HEK293 (cell line): Measurements from ENCODE around the gene C12orf57.

Source experiments
- CTCF ChIA-PET: fragments of 350-600 bp; formaldehyde crosslinking; extraction: SDS; loops from one replicate; lab custom pipeline; 2021; ENCODE audit warnings: antibody characterized with exemption; lab: Yijun Ruan, JAX
- POLR2A ChIA-PET: fragments of 300-600 bp; formaldehyde crosslinking; extraction: SDS; loops from one replicate; lab custom pipeline; 2020; ENCODE audit warnings: antibody characterized with exemption, inconsistent platforms; lab: Yijun Ruan, JAX
- H3K27ac ChIP-seq: fragments of 200-500 bp; sonication (Bioruptor generic); 2 replicates; pipeline ENCODE4 v1.5.1; 2014; ENCODE audit warnings: low read depth, low read length, control low read depth, inconsistent platforms; ENCODE audit errors: extremely low read depth
- H3K36me3 ChIP-seq, 2 experiments: fragments of 200-500 bp in 1 of 2; sonication (Bioruptor generic) in 1 of 2; 1 replicate in 1 of 2; 2 replicates in 1 of 2; pipeline ENCODE4 v1.5.1; 2014 to 2017; ENCODE audit warnings: inconsistent platforms in 2 of 2, low read length in 2 of 2; ENCODE audit not compliant: control insufficient read depth in 2 of 2, insufficient read depth in 1 of 2
- H3K4me1 ChIP-seq: fragments of 200-500 bp; sonication (Bioruptor generic); 2 replicates; pipeline ENCODE4 v1.5.1; 2014; ENCODE audit warnings: mild to moderate bottlenecking, low read length, inconsistent platforms; ENCODE audit not compliant: control insufficient read depth, insufficient read depth
- H3K4me3 ChIP-seq: 2 replicates; pipeline ENCODE4 v1.5.1; 2011; ENCODE audit warnings: low read depth, mild to moderate bottlenecking, control low read depth, low read length, moderate library complexity
- H3K9me3 ChIP-seq: fragments of 200-500 bp; sonication (Bioruptor generic); 2 replicates; pipeline ENCODE4 v1.5.1; 2014; ENCODE audit warnings: low read depth, low read length, inconsistent platforms; ENCODE audit not compliant: control insufficient read depth, insufficient read depth
- GLIS1 ChIP-seq: fragments of 450-650 bp; formaldehyde crosslinking; IDR thresholded peaks from 2 replicates; pipeline ENCODE4 v1.5.1; 2016; ENCODE audit warnings: missing biosample characterization, missing genetic modification characterization
- HOXD13 ChIP-seq: sonication (generic); formaldehyde crosslinking; IDR thresholded peaks from 2 replicates; pipeline ENCODE4 v1.8.0; 2022; ENCODE audit warnings: missing genetic modification reagents, borderline replicate concordance
- KLF7 ChIP-seq: fragments of 450-650 bp; formaldehyde crosslinking; IDR thresholded peaks from 2 replicates; pipeline ENCODE4 v1.5.1; 2016; ENCODE audit warnings: missing biosample characterization, missing genetic modification characterization, borderline replicate concordance
- MEIS1 ChIP-seq: sonication (generic); formaldehyde crosslinking; IDR thresholded peaks from 2 replicates; pipeline ENCODE4 v1.8.1; 2022; ENCODE audit warnings: missing genetic modification reagents, mild to moderate bottlenecking, borderline replicate concordance
- REPIN1 ChIP-seq: fragments of 450-650 bp; formaldehyde crosslinking; IDR thresholded peaks from 2 replicates; pipeline ENCODE4 v1.5.1; 2017; ENCODE audit warnings: missing biosample characterization, missing genetic modification characterization, low read depth
- SCRT2 ChIP-seq: fragments of 450-650 bp; formaldehyde crosslinking; IDR thresholded peaks from 2 replicates; pipeline ENCODE4 v1.5.1; 2016; ENCODE audit warnings: missing biosample characterization, missing genetic modification characterization
- TCF7L2 ChIP-seq: IDR thresholded peaks from 2 replicates; pipeline ENCODE4 v1.6.1; 2011; ENCODE audit warnings: low read depth, mild to moderate bottlenecking, inconsistent platforms, low read length, moderate library complexity, borderline replicate concordance
- ZBTB17 ChIP-seq: fragments of 450-650 bp; formaldehyde crosslinking; IDR thresholded peaks from 2 replicates; pipeline ENCODE4 v1.5.1; 2016; ENCODE audit warnings: missing biosample characterization, missing genetic modification characterization
- ZBTB6 ChIP-seq: fragments of 450-650 bp; formaldehyde crosslinking; IDR thresholded peaks from 2 replicates; pipeline ENCODE4 v1.5.1; 2017; ENCODE audit warnings: missing biosample characterization, missing genetic modification characterization
- ZNF10 ChIP-seq: fragments of 450-650 bp; formaldehyde crosslinking; IDR thresholded peaks from 2 replicates; pipeline ENCODE4 v1.5.1; 2017; ENCODE audit warnings: missing biosample characterization, missing genetic modification characterization
- ZNF121 ChIP-seq: fragments of 450-650 bp; formaldehyde crosslinking; IDR thresholded peaks from 2 replicates; pipeline ENCODE4 v1.5.1; 2016; ENCODE audit warnings: missing biosample characterization, missing genetic modification characterization
- ZNF169 ChIP-seq: fragments of 450-650 bp; formaldehyde crosslinking; IDR thresholded peaks from 2 replicates; pipeline ENCODE4 v1.5.1; 2016; ENCODE audit warnings: missing biosample characterization, missing genetic modification characterization
- ZNF214 ChIP-seq: fragments of 450-650 bp; formaldehyde crosslinking; IDR thresholded peaks from 2 replicates; pipeline ENCODE4 v1.5.1; 2017; ENCODE audit warnings: missing biosample characterization, mild to moderate bottlenecking, missing genetic modification characterization, borderline replicate concordance
- ZNF221 ChIP-seq: fragments of 450-650 bp; formaldehyde crosslinking; IDR thresholded peaks from 2 replicates; pipeline ENCODE4 v1.5.1; 2017; ENCODE audit warnings: missing biosample characterization, missing genetic modification characterization, borderline replicate concordance
- ZNF23 ChIP-seq: fragments of 450-650 bp; formaldehyde crosslinking; IDR thresholded peaks from 2 replicates; pipeline ENCODE4 v1.5.1; 2016; ENCODE audit warnings: missing biosample characterization, missing genetic modification characterization, borderline replicate concordance
- ZNF24 ChIP-seq: fragments of 450-650 bp; formaldehyde crosslinking; IDR thresholded peaks from 2 replicates; pipeline ENCODE4 v1.5.1; 2016; ENCODE audit warnings: missing biosample characterization, missing genetic modification characterization
- ZNF248 ChIP-seq: fragments of 450-650 bp; formaldehyde crosslinking; IDR thresholded peaks from 2 replicates; pipeline ENCODE4 v1.5.1; 2017; ENCODE audit warnings: missing biosample characterization, missing genetic modification characterization
- ZNF302 ChIP-seq: fragments of 450-650 bp; formaldehyde crosslinking; IDR thresholded peaks from 2 replicates; pipeline ENCODE4 v1.5.1; 2016; ENCODE audit warnings: missing biosample characterization, missing genetic modification characterization, low read depth
- ZNF426 ChIP-seq: fragments of 450-650 bp; formaldehyde crosslinking; IDR thresholded peaks from 2 replicates; pipeline ENCODE4 v1.5.1; 2017; ENCODE audit warnings: missing biosample characterization, missing genetic modification characterization, mild to moderate bottlenecking, inconsistent platforms, moderate library complexity
- ZNF510 ChIP-seq: fragments of 450-650 bp; formaldehyde crosslinking; IDR thresholded peaks from 2 replicates; pipeline ENCODE4 v1.5.1; 2018; ENCODE audit warnings: mild to moderate bottlenecking, missing genetic modification characterization, missing biosample characterization; ENCODE audit not compliant: insufficient replicate concordance
- ZNF624 ChIP-seq: fragments of 450-650 bp; formaldehyde crosslinking; IDR thresholded peaks from 2 replicates; pipeline ENCODE4 v1.5.1; 2017; ENCODE audit warnings: missing biosample characterization, missing genetic modification characterization
- ZNF76 ChIP-seq: fragments of 450-650 bp; formaldehyde crosslinking; IDR thresholded peaks from 2 replicates; pipeline ENCODE4; 2016; ENCODE audit warnings: low read depth, missing biosample characterization, missing genetic modification characterization, borderline replicate concordance
- ZNF830 ChIP-seq: fragments of 450-650 bp; IDR thresholded peaks from 2 replicates; pipeline ENCODE4 v1.5.0; 2018; ENCODE audit warnings: missing biosample characterization, missing genetic modification characterization, low read depth, mild to moderate bottlenecking, moderate library complexity
- TF ChIP-seq, protein P1 (sequence below): fragments of 450-650 bp; formaldehyde crosslinking; IDR thresholded peaks from 2 replicates; pipeline ENCODE4 v1.5.1; 2016; ENCODE audit warnings: missing biosample characterization, missing genetic modification characterization, borderline replicate concordance
- TF ChIP-seq, protein P2 (sequence below): fragments of 450-650 bp; formaldehyde crosslinking; IDR thresholded peaks from 2 replicates; pipeline ENCODE4 v1.5.1; 2017; ENCODE audit warnings: missing biosample characterization, missing genetic modification characterization

Gene C12orf57

DNA sequence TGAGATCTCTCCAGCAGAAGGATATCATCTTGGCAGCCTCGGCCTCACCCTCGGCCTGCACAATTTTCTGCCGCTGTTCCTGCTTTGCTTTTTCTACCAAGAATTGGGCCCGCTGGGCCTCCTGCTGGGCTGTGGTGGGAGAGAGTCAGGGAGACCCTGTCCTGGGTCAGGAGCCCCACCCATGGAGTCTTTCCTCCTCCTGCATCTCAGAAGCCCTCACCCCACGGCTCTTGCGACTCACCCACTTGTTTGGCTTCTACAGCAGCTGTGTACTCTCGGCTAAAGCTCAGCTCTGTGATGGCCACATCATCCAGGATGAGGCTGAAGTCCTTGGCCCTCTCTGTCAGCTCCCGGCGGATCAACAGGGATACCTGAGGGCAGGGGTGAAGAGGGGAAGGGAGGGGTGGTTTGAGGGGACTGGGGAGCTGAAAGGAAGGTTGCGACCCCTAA is 23.9 kb downstream of the C12orf57 start:
- Histone ChIP-seq H3K27ac (peak overlapping the region; percentile 9; the same call in 1 of the 2 replicates), H3K4me1 (0 out of 2 replicates have a peak, but pooled peaks cover 4% of the 10 kb centered on the region), H3K4me3 (no peak overlapping the region), H3K36me3 (peaks cover 14 to 60% of the 10 kb centered on the region in 2 experiments), H3K9me3 (no peaks in the 10 kb centered on the region)
- ChIA-PET CTCF (interaction anchor here (0.7 to 2.7 kb wide), 5 partner anchors 23 to 146 kb away, joined by 3 to 41 read pairs (median 5); partner anchors contain the start of genes C12orf57, C1RL and RNU7-1), POLR2A (interaction anchor here (1.0 to 2.4 kb wide), 3 partner anchors 22 to 51 kb away, joined by 3 to 32 read pairs (median 3); partner anchors contain the start of genes C12orf57, LPCAT3 and RNU7-1)
- no peak for TF ChIP-seq ZNF221 (tag by site-specific recombination)

- H3K36me3 ChIP-seq, result peaks cover 14 to 64% of the 10 kb centered on the region in 2 experiments
- ChIA-PET POLR2A (interaction anchor here (1.0 to 2.4 kb wide), 4 partner anchors 23 to 50 kb away, joined by 3 to 32 read pairs (median 4); partner anchors contain the start of genes C12orf57, LPCAT3 and RNU7-1), CTCF (interaction anchor here (0.6 to 2.7 kb wide), 10 partner anchors 17 to 145 kb away, joined by 3 to 41 read pairs (median 4); partner anchors contain the start of genes C12orf57, C1R, C1RL and RNU7-1)
- 0 out of 2 replicates have a peak, but pooled peaks cover 4% of the 10 kb centered on the region for H3K4me1 ChIP-seq
- H3K4me3 ChIP-seq, result no peak overlapping the region
- 0 out of 2 replicates have a peak overlapping the region, but pooled peaks have one; percentile 18 for H3K27ac ChIP-seq
- TF ChIP-seq ZNF24, result no peak
- no peak for TF ChIP-seq ZNF10 (tag by site-specific recombination)
- TF ChIP-seq ZNF302 (tag by site-specific recombination), result no peak
- TF ChIP-seq, protein P1, sequence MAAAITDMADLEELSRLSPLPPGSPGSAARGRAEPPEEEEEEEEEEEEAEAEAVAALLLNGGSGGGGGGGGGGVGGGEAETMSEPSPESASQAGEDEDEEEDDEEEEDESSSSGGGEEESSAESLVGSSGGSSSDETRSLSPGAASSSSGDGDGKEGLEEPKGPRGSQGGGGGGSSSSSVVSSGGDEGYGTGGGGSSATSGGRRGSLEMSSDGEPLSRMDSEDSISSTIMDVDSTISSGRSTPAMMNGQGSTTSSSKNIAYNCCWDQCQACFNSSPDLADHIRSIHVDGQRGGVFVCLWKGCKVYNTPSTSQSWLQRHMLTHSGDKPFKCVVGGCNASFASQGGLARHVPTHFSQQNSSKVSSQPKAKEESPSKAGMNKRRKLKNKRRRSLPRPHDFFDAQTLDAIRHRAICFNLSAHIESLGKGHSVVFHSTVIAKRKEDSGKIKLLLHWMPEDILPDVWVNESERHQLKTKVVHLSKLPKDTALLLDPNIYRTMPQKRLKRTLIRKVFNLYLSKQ (tag by site-specific recombination), result no peak
- TF ChIP-seq, all 188 proteins: peak for 0
- H3K9me3 ChIP-seq, result no peaks in the 10 kb centered on the region
These were observed 24.6 kb downstream of the C12orf57 start for GRCh38 chr12:6968426-6968825.

DNA sequence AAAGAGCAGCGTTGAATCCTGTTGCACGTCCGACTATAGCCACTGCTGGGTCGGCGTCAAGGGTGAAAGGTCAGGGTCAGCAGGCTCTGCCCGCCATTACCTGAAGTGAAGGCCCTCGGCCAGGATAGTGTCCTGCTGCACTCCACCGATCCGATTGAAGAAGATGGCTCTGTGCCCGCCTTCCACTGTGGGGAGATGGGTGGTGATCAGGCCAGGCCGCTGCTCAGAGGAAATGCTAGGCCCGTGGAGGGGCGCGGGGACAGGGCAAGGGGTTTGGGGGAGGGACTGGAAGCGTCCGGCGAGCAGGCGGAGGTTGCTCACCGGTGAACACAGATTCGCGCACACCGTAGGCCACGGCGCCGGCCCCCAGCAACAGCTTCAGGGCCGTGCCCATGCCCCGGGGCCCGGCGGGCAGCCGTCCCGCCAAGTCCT is 26.3 kb downstream of the C12orf57 start:
- 0 out of 2 replicates have a peak, but pooled peaks cover 4% of the 10 kb centered on the region for H3K4me1 ChIP-seq
- POLR2A ChIA-PET, result no interaction called here
- peak overlapping the region; percentile 70 for H3K27ac ChIP-seq
- no peaks in the 10 kb centered on the region for H3K9me3 ChIP-seq
- H3K36me3 ChIP-seq, result peaks cover 14 to 67% of the 10 kb centered on the region in 2 experiments
- peak overlapping the region; percentile 67 for H3K4me3 ChIP-seq
- CTCF ChIA-PET, result interaction anchor here (2.7 kb wide), 1 partner anchor 25 kb away, joined by 41 read pairs; the partner anchor contains the start of genes C12orf57 and RNU7-1
- TF ChIP-seq REPIN1 (tag by site-specific recombination), result no peak
- TF ChIP-seq ZNF248, result no peak
- TF ChIP-seq, protein P2, sequence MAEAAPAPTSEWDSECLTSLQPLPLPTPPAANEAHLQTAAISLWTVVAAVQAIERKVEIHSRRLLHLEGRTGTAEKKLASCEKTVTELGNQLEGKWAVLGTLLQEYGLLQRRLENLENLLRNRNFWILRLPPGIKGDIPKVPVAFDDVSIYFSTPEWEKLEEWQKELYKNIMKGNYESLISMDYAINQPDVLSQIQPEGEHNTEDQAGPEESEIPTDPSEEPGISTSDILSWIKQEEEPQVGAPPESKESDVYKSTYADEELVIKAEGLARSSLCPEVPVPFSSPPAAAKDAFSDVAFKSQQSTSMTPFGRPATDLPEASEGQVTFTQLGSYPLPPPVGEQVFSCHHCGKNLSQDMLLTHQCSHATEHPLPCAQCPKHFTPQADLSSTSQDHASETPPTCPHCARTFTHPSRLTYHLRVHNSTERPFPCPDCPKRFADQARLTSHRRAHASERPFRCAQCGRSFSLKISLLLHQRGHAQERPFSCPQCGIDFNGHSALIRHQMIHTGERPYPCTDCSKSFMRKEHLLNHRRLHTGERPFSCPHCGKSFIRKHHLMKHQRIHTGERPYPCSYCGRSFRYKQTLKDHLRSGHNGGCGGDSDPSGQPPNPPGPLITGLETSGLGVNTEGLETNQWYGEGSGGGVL (tag by site-specific recombination), result 0 out of 2 replicates have a peak, but pooled peaks have one; percentile 24
- no peak for TF ChIP-seq ZBTB6 (tag by site-specific recombination)
- TF ChIP-seq SCRT2, result peak; percentile 67
- TF ChIP-seq GLIS1 (tag by site-specific recombination), result no peak
- TF ChIP-seq HOXD13 (CRISPR knock-in tag), result peak; percentile 57; the same call in 1 of the 2 replicates
- TF ChIP-seq TCF7L2, result no peak
- TF ChIP-seq KLF7 (tag by site-specific recombination), result 0 out of 2 replicates have a peak, but pooled peaks have one; percentile 5
- no peak for TF ChIP-seq ZNF76 (tag by site-specific recombination)
- no peak for TF ChIP-seq ZNF624 (tag by site-specific recombination)
- no peak for TF ChIP-seq ZNF426 (tag by site-specific recombination)
- TF ChIP-seq ZBTB17 (tag by site-specific recombination), result no peak
- TF ChIP-seq ZNF23, result no peak
- no peak for TF ChIP-seq MEIS1 (CRISPR knock-in tag)
- TF ChIP-seq ZNF830 (tag by site-specific recombination), result no peak
- TF ChIP-seq ZNF214 (tag by site-specific recombination), result no peak
- TF ChIP-seq ZNF169 (tag by site-specific recombination), result no peak
- no peak for TF ChIP-seq ZNF510 (tag by site-specific recombination)
- no peak for TF ChIP-seq ZNF121 (tag by site-specific recombination)
